ENCODE measurements around the gene ARID4A. TPM values are rescaled to one million over a fixed set of nuclear protein-coding genes. Genes with fewer than 3 reads are reported as not detected.
"Not testable (repeated sequence)": the region's sequence is repeated elsewhere in the genome, so short reads cannot be mapped to it uniquely, and the experiment has no call there.

Gene ARID4A
- total RNA-seq, 2 experiments from 2014 or later: 18.9 to 20.4 TPM

- intact Hi-C loops (cut with micrococcal nuclease); H3K9me3 Mint-ChIP-seq; H3K27ac Mint-ChIP-seq; DNase-seq; H3K4me3 Mint-ChIP-seq; H3K27me3 Mint-ChIP-seq (ENCODE audit: low read depth): not testable (repeated sequence)
- Mint-ChIP-seq H3K36me3 (ENCODE audit: low read depth) (peaks cover 45% of the 10 kb centered on the region), H3K4me1 (ENCODE audit: low read depth) (peaks cover 25% of the 10 kb centered on the region)
- CTCF ChIA-PET: interaction anchor here (1.1 kb wide), 1 partner anchor 20 kb away, joined by 6 read pairs; the partner anchor contains the start of gene TOMM20L
These were observed 118.6 kb downstream of the ARID4A start for GRCh38 chr14:58416934-58417333.

Other genes with a start within 250 kb of the ARID4A start
- under 1 TPM in 1 of 2 experiments, not detected in 1; 0.43 TPM for gene ARMH4, start 146.3 kb upstream of the ARID4A start, total RNA-seq
- 10 to 100 TPM; 29.5 to 29.7 TPM for gene ACTR10, start 98.4 kb upstream of the ARID4A start, total RNA-seq
- gene PSMA3, start 53.7 kb upstream of the ARID4A start, total RNA-seq: 100 to 1,000 TPM; 399 to 424 TPM
- not detected for gene TOMM20L, start 97.4 kb downstream of the ARID4A start, total RNA-seq
- gene TIMM9, start 129.0 kb downstream of the ARID4A start, total RNA-seq: 10 to 100 TPM; 60.7 to 64.4 TPM
- 10 to 100 TPM; 40.4 to 41.8 TPM for gene KIAA0586, start 129.2 kb downstream of the ARID4A start, total RNA-seq